Activated naive CD4-positive, alpha-beta T cell treated with anti-CD3 and anti-CD28 coated beads, Interleukin-2, amount 50 U/mL, for 24 hours (primary cell): ENCODE measurements around the gene STAM.
"Not testable (repeated sequence)": the region's sequence is repeated elsewhere in the genome, so short reads cannot be mapped to it uniquely, and the experiment has no call there.

Source experiments
- H3K27ac Mint-ChIP-seq: one replicate; pipeline ENCODE4 v1.8.0; 2021; ENCODE audit warnings: mild to moderate bottlenecking, mixed read lengths
- H3K27me3 Mint-ChIP-seq: one replicate; pipeline ENCODE4 v1.8.0; 2021; ENCODE audit warnings: mixed read lengths
- H3K36me3 Mint-ChIP-seq: one replicate; pipeline ENCODE4 v1.8.0; 2021; ENCODE audit warnings: mixed read lengths
- H3K4me1 Mint-ChIP-seq: one replicate; pipeline ENCODE4 v1.8.0; 2021; ENCODE audit warnings: mixed read lengths
- H3K4me3 Mint-ChIP-seq: one replicate; pipeline ENCODE4 v1.8.0; 2021; ENCODE audit warnings: mild to moderate bottlenecking, mixed read lengths
- H3K9me3 Mint-ChIP-seq: one replicate; pipeline ENCODE4 v1.8.0; 2021; ENCODE audit warnings: mixed read lengths

The STAM gene

DNA sequence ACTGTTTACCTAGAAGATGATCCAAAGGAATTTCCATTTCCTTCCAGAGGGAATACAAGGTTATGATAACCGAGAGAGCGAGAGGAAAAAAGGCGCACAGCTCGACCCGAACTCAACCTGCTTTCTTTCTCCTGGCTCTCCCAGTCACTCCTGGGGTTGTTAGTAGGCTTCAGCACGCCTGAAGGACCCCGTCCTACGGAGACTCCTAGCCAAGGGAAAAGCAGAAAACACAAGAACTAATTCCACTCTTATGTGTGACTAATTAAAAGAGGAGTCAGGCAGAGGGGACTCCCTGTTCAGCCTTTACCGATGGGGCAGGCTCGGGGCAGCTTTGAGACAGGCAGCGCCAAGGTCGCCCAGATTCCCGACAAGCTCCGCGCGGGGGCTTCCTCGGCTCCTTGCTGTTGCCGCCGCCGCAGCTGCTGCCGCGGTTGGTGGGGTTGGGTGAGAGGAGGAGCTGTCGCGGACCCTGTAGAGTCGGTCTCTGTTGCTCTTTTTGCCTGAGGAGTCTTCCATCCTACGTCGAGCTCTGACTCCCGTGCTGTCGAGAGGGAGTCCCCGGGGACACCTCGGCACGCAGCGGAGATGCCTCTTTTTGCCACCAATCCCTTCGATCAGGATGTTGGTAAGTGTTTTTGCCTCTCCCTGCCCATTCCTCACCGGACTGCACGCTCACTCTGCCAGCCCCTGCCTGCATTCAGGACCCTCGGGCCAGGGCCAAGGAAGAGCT, at the start of gene STAM:
TSS of gene STAM (plus strand) at position 397 of the 730 bp plus-strand sequence. CDS start at position 586, 189 bp downstream.
- Mint-ChIP-seq H3K27ac (peak within 1 kb of the TSS; percentile 100), H3K4me3 (peak within 1 kb of the TSS; percentile 99), H3K4me1 (peaks cover 47% of the 10 kb centered on the region)

DNA sequence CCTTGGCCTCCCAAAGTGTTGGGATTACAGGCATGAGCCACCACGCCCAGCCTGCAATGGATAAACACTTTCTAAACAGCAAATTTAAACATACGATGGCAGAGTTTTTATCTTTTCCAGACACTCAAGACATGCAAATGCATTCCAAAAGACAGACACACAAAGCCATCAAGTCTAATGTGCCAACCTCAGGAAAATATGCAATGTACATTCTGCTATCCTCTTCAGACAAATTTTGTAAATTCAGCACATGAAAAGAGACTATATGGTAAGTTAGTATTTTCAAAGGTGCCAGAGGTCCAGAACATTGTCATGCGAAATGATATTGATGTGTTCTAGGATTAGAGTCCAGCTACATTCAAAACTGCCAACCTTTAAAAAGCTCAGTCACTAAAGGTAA, 46.6 kb upstream of the STAM start:
- H3K4me3 Mint-ChIP-seq: no peak overlapping the region
- H3K36me3 Mint-ChIP-seq: no peaks in the 10 kb centered on the region
- no peaks in the 10 kb centered on the region for H3K9me3 Mint-ChIP-seq
- H3K4me1 Mint-ChIP-seq: no peaks in the 10 kb centered on the region
- H3K27me3 Mint-ChIP-seq: no peaks in the 10 kb centered on the region
- H3K27ac Mint-ChIP-seq: no peak overlapping the region

More for the DNA sequence above, at the start of gene STAM:
- Mint-ChIP-seq H3K27me3 (no peaks in the 10 kb centered on the region), H3K36me3 (no peaks in the 10 kb centered on the region), H3K9me3 (no peaks in the 10 kb centered on the region)

GRCh38 chr10:17599089-17599488, 44.9 kb upstream of the STAM start:
- Mint-ChIP-seq H3K9me3 (no peaks in the 10 kb centered on the region), H3K4me1 (no peaks in the 10 kb centered on the region), H3K27me3 (no peaks in the 10 kb centered on the region), H3K36me3 (no peaks in the 10 kb centered on the region), H3K4me3 (no peak overlapping the region), H3K27ac (no peak overlapping the region)

DNA sequence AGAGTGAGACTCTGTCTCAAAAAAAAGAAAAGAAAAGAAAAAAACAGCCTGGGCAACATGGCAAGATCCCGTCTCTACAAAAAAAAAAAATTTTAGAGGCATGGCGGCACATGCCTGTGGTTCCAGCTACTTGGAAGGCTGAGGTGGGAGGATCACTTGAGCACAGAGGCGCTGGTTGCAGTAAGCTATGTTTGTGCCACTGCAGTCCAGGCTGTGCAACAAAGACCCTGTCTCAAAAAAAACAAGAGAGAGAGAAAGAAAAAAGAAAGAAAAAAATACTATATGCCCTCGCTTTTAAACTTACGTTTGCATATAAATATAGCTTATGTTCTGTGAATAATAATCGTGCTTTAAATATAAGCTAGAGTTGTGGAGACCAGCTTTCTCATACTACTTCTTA, 38.0 kb upstream of the STAM start:
- H3K36me3 Mint-ChIP-seq: no peaks in the 10 kb centered on the region
- H3K27me3 Mint-ChIP-seq: no peaks in the 10 kb centered on the region
- no peak overlapping the region for H3K27ac Mint-ChIP-seq
- H3K9me3 Mint-ChIP-seq: no peaks in the 10 kb centered on the region
- H3K4me3 Mint-ChIP-seq: no peak overlapping the region
- H3K4me1 Mint-ChIP-seq: no peaks in the 10 kb centered on the region

- Mint-ChIP-seq H3K4me3 (no peak overlapping the region), H3K9me3 (no peaks in the 10 kb centered on the region), H3K36me3 (no peaks in the 10 kb centered on the region), H3K27ac (no peak overlapping the region), H3K27me3 (no peaks in the 10 kb centered on the region), H3K4me1 (no peaks in the 10 kb centered on the region)
These were observed 37.4 kb upstream of the STAM start for GRCh38 chr10:17606547-17607040.

GRCh38 chr10:17607060-17607459, 36.9 kb upstream of the STAM start:
- H3K4me3 Mint-ChIP-seq: no peak overlapping the region
- H3K27me3 Mint-ChIP-seq: no peaks in the 10 kb centered on the region
- no peaks in the 10 kb centered on the region for H3K9me3 Mint-ChIP-seq
- no peak overlapping the region for H3K27ac Mint-ChIP-seq
- H3K4me1 Mint-ChIP-seq: no peaks in the 10 kb centered on the region
- no peaks in the 10 kb centered on the region for H3K36me3 Mint-ChIP-seq

GRCh38 chr10:17607603-17608332, 36.2 kb upstream of the STAM start:
- H3K4me3 Mint-ChIP-seq: no peak overlapping the region
- H3K36me3 Mint-ChIP-seq: no peaks in the 10 kb centered on the region
- H3K27ac Mint-ChIP-seq: no peak overlapping the region
- no peaks in the 10 kb centered on the region for H3K4me1 Mint-ChIP-seq
- H3K27me3 Mint-ChIP-seq: no peaks in the 10 kb centered on the region
- no peaks in the 10 kb centered on the region for H3K9me3 Mint-ChIP-seq

- Mint-ChIP-seq H3K27ac (no peak overlapping the region), H3K36me3 (no peaks in the 10 kb centered on the region), H3K4me3 (no peak overlapping the region), H3K4me1 (no peaks in the 10 kb centered on the region), H3K9me3 (no peaks in the 10 kb centered on the region), H3K27me3 (no peaks in the 10 kb centered on the region)
These were observed 34.4 kb upstream of the STAM start for GRCh38 chr10:17609523-17610079.

DNA sequence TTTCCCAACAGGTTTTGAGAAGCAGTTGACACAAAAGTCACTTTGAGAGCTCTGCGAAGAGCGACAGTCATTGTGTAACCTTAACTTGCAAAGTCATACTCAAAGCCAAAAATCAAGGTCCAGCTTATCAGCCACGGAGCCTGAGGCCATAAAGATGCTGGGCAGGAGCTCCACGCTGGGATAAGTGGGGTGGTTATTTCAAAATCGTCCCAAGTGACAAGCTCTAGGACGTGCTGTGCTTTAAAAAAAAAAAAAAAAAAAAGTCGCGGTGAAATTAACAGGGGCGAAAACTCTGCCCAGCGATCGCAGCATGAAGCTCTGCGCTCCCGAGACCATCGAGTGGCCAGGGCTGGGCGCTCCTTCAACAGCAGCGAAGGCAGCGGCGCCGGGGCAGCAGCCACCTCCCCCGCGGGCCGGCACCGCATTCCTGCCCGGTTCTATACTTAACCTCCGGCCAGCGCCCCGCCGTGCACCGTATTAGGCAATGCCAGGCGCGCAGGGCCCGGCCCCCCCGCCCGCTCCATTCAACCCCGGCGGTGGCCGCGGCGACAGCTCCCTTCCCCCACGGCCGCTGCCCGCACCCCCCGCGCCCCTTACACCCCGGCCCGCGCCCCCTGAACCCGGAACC, 27.4 kb upstream of the STAM start:
- Mint-ChIP-seq H3K27ac (no peak overlapping the region), H3K4me1 (peaks cover 7% of the 10 kb centered on the region), H3K27me3 (peaks cover 13% of the 10 kb centered on the region), H3K36me3 (no peaks in the 10 kb centered on the region), H3K4me3 (peak overlapping the region; percentile 57), H3K9me3 (no peaks in the 10 kb centered on the region)

- Mint-ChIP-seq H3K9me3 (no peaks in the 10 kb centered on the region), H3K27ac (peak within 1 kb of the TSS; percentile 65), H3K27me3 (peaks cover 13% of the 10 kb centered on the region), H3K36me3 (no peaks in the 10 kb centered on the region), H3K4me3 (peak within 1 kb of the TSS; percentile 89), H3K4me1 (peaks cover 7% of the 10 kb centered on the region)
These were observed 26.7 kb upstream of the STAM start, which contains the start of gene HACD1 for GRCh38 chr10:17617031-17617911. HACD1 (minus strand) TSS chr10:17617374; CDS start chr10:17617339, 35 bp downstream.

DNA sequence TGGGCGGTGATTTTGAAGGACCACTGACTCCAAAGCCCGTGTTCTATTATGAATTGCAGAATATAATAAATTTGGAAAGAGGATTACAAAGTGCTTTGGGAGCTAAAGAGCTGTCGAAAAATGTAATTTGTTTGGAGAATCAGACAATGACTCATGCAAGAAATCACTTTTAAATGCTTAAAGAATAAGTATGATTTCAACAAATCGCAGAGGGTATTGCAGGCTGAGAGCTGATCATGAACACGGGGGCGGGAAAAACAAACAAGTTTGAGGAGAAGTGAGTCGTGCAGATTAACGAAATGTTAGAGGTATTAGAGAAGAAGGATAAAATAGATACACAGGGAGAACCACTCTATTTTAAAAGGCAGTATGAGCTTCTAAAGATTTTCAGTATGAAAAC, 21.9 kb upstream of the STAM start:
- H3K27me3 Mint-ChIP-seq: peaks cover 15% of the 10 kb centered on the region
- no peaks in the 10 kb centered on the region for H3K36me3 Mint-ChIP-seq

GRCh38 chr10:17624996-17625395, 19.0 kb upstream of the STAM start:
- Mint-ChIP-seq H3K4me1 (no peaks in the 10 kb centered on the region), H3K36me3 (no peaks in the 10 kb centered on the region), H3K27ac (no peak overlapping the region), H3K9me3 (no peaks in the 10 kb centered on the region), H3K27me3 (peaks cover 2% of the 10 kb centered on the region), H3K4me3 (no peak overlapping the region)

More for the DNA sequence above, 21.9 kb upstream of the STAM start:
- Mint-ChIP-seq H3K4me1 (peaks cover 7% of the 10 kb centered on the region), H3K9me3 (no peaks in the 10 kb centered on the region), H3K4me3 (no peak overlapping the region), H3K27ac (peak overlapping the region; percentile 80)

- no peaks in the 10 kb centered on the region for H3K36me3 Mint-ChIP-seq
- H3K4me3 Mint-ChIP-seq: no peak overlapping the region
- H3K27ac Mint-ChIP-seq: no peak overlapping the region
- H3K4me1 Mint-ChIP-seq: no peaks in the 10 kb centered on the region
- no peaks in the 10 kb centered on the region for H3K9me3 Mint-ChIP-seq
- peaks cover 2% of the 10 kb centered on the region for H3K27me3 Mint-ChIP-seq
These were observed 17.3 kb upstream of the STAM start for GRCh38 chr10:17626656-17627055.

GRCh38 chr10:17632590-17632989, 11.4 kb upstream of the STAM start:
- not testable (repeated sequence) for H3K27ac Mint-ChIP-seq, H3K4me1 Mint-ChIP-seq, H3K9me3 Mint-ChIP-seq, H3K36me3 Mint-ChIP-seq, H3K4me3 Mint-ChIP-seq, H3K27me3 Mint-ChIP-seq

DNA sequence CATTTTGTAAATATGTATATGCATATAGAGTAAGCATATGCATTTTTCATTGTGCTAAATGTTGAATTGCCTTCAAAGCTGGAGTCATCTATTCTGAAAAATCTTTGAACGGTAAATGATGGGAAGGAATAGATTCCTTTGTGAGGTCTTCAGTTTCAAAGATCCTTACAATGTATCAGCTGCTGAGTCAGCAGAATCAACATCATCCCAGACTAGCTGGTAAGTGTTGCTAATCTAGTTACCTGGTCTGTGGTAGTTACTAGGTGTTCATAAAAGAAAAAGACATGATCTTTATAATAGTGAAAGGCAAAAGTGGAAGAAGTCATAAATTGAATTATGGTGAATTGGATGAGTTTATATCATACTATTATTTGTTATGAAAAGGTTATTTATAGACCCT, 10.6 kb upstream of the STAM start:
- Mint-ChIP-seq H3K27ac (no peak overlapping the region), H3K4me1 (no peaks in the 10 kb centered on the region), H3K4me3 (no peak overlapping the region), H3K9me3 (no peaks in the 10 kb centered on the region), H3K27me3 (no peaks in the 10 kb centered on the region), H3K36me3 (no peaks in the 10 kb centered on the region)
